Non-pigmented ciliary epithelial cell (primary cell): ENCODE data around the gene TNF.
"Not testable (repeated sequence)": the region's sequence is repeated elsewhere in the genome, so short reads cannot be mapped to it uniquely, and the experiment has no call there.

Experiments
- DNase-seq: peaks from one replicate; pipeline ENCODE4 v3.0.0-alpha.2; 2010; ENCODE audit warnings: low read depth

The TNF gene

DNA sequence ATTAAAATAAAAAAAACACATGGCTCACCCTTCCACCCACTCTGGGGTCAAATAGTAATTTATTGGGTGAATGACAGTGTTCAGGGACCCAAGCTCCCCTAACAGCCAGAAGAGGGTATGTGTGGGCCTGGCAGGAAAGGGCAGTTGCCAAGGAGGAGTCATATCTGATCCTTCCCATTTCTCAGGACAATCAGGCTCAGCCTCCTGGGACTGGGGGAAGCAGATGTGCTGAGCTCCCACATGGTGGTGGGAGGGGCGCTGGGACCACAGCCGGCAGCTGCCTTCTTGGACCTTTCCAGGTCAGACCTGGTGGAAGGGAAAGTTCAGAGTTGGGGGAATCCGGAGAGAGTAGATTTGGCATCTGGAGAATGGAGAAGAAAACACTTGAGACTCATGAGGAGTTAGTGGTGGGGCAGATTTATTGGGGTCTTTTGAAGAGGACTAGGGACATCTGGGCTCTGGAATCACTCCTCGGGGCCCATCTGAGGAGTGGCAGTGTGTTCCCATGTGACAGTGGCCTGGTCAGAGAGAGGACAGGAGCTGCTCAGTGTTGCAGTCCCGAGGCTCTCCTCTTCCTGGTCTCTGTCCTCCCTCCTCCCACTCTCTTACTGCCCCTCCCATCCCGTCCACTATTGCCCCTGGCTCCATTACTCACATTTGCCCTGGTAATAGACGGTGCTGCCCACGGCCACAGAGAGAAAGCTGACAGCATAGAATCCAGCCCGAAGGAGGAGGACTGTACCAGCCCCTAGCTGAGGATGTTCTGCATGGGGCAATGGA is 13.7 kb downstream of the TNF start:
- DNase-seq, result no peak

DNA sequence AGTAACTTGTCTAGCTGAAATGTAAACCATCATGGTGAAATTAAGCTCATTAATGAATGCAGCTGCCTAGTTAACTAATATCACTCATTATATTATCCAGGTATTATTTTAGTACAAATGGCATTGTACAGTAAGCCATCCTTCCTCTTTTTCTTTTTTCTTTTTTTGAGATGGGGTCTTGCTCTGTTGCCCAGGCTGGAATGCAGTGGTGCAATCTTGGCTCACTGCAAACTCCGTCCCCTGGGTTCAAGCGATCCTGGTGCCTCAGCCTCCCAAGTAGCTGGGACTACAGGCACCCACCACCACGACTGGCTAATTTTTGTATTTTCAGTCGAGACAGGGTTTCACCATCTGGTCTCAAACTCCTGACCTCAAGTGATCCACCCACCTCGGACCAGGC is 15.3 kb downstream of the TNF start:
- not testable (repeated sequence) for DNase-seq

DNA sequence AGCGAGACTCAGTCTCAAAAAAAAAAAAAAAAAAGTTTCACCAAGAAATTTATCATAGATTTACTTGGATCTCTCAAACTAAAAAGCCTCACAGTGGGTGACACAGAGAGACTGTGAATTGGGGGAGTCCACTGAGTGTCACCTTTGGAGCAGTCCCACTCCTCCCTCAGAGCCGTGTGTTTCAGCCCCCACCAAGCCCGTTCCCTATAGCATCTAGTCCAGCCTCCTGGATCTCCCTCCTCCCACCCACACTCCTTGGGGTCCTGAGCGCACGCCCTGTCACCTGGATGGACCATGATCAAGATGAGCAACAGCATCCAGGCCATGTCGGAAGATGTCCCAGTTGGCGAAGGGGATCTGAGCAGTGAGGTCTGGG is 17.0 kb downstream of the TNF start:
- DNase-seq, result no peak

DNA sequence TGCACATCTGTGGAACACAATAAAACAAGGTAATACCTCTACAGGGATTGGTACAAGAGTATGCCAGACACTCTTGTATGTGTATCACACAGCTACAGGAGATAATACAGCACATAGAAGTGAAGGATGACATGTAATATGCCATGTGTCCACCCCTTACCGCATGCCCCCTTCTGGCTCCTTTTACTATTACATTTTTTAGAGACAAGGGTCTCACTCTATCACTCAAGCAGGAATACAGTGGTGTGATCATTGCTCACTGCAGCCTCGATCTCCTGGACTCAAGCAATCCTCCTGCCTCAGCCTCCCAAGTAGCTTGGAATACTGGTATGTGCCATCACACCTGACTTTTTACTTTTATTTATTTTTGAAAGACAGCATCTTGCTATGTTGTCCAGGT is 21.6 kb downstream of the TNF start:
- no peak for DNase-seq

DNA sequence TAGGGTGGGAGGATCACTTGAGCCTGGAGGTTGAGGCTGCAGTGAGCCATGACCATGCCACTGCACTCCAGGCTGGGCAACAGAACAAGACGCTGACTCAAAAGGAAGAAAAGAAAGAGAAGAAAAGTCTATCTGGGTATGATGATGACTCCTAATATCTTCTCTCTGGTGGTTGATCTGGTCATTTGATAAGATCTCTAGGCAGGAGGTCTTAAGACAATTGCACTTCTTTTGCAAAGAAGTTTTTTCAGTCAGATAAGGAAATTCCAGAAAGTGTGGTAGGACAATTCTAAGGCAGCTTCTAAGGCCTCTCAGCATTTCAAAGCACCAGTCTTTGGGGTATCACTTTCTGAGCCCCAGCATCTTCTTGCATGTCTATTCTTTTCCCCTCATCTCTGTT is 32.0 kb downstream of the TNF start:
- DNase-seq, result no peak

DNA sequence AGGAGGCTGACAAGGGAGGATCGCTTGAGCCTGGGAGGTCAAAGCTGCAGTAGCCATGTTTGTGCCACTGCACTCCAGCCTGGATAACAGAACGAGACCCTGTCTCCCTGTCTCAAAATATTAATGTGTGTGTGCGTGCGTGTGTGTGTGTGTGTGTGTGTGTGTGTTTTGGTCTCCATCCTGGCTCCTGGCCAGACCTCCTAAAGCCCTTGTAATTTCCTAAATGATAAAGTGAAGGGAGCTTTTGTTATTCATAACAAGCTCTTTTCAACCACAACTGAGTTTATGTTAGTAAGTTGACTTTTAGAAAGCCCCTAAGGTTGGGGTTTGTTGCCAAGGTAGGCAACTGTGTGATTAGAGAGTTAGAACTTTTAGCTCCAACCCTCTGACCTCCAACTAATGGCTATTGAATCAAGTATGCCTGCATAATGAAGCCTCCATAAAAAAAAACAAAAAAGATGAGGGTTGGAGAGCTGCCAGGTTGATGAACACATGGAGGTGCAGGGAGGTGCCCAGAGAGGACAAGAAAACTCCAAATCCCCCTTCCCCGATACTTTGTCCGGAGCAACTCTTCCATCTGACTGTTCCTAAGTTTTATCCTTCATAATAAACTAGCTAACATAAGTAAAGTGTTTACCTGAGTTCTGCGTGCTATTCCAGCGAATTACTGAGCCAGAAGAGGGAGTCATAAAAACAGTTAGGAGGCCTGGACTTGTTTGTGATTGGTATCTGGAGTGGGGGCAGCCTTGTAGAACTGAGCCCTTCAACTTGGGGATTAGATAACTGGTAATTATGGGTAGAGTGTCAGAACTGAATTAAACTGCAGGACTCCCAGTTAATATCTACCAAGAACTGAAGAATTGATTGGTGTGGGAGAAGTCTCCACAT is 34.4 kb downstream of the TNF start:
- DNase-seq, result no peak

DNA sequence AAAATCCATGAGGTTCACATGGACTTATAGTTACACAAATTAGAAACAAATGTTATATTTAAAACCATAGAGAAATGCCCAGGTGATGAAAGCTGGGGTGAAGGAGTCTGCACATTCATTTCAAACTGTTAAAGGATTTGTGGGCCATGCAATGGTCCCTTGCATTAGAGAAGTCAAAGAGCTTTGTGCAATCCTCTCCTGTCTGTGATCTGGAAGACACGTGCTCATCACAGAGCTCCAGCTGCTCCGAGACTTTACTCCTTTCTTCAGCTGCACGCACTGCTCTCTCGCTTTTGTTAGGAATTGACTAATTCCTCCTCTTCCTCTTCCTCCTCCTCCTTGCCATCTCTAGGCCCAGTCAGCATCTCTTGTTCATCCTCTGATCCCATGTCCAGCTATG is 35.6 kb downstream of the TNF start:
- DNase-seq, result no peak

DNA sequence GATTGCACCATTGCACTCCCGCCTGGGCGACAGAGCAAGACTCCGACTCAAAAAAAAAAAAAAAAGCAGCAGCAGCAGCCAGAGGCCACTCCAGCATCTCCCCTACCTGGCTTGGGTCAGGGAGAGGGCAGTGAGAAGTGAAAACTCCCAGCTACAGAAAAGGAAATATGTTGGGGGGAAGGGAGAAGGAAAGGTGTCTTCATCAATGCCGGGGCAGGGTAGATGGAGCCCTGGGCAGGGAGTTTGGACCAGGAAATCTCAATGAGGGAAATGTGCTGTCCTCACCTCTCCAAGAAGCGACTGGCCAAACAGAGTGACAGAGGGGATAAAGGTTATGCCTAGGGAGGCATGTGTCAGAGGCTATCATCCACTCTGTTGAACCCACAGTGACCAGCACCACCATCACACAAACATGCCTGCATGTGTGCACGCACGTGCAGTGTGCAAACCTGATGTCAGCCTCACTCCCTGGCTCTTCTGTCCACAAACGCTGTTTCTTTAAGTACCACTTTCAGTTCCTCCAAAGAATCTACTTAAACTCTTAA is 38.8 kb downstream of the TNF start:
- DNase-seq, result no peak

DNA sequence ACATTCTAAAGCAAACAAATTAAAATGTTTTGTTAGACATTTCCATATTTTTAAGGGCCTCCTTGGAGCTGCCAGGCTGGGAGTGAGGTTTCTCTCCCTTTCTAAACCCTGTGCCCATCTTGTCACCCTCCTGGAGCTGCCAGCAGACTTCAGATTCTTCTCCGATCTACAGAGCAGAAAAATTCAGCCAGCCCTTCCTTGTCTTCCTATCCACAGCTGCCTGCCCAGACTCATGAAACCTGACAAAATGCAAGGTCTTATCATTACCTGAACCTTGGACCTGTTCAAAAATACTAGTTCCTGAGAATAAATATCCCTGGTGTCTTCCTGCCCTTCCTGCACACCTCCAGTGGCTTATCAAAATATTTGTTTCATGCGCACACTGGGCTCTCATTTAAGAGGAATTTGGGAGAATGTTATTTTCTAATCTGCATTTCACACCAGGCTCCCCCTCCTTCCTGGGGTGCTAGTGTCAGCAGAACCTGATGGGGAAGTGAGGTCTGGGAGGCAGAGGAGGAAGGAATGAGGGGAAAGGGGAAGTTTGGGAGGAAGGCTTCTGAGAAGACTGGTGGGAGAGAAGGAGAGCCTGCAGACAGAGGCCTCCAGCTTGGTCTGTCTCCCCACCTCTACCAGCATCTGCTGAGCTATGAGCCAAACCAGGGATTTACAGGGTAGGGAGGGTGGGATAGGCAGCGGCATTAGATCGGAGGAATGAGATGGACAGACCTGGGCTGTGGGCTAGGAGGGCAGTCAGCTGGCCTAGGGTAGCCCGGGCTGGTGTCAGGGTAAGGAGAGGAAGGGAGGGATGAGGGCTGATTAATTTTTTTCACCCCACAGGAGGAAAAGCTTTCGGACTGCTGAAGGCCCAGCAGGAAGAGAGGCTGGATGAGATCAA is 39.6 kb downstream of the TNF start, which contains the start of gene AIF1:
AIF1 (plus strand) TSS at position 551 of the 895 bp plus-strand sequence; CDS start at position 647, 96 bp downstream.
- no peak for DNase-seq

DNA sequence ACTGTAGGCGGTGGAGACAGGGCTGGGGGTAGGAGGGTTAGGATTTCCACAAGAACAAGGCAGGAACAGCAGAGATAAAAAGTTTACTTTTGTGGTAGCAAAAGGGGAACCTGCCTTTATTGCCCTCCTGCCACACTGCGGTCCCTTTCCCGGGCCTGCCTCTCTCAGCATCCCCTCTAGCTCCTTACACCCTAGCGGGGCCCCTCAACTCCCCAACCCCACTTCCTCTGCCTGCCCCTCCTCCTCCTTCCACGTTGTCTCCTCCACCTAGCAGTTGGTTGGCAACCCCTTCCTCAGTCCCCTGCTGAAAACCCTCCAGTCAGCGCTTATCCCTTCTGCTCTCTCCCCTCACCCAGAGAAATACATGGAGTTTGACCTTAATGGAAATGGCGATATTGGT is 40.4 kb downstream of the TNF start:
- no peak for DNase-seq

DNA sequence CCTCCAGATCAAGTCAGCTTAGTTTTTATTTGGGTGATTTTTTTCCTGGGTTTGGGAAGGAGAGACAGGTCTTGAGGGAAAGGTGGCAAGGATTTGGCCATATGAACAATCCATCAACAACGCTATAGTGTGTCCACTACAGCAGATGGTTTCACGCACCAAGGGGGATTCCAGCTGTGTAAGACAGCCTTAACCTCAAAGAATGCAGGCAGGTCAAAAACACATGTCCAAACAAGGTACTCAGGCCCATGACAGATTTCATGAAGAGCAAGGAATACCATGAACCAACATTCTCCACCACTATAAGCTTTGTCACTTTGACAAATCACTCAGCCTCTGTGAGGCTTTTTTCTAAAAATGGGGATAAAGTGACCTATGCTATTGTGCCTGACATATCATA is 41.6 kb downstream of the TNF start:
- DNase-seq, result no peak

DNA sequence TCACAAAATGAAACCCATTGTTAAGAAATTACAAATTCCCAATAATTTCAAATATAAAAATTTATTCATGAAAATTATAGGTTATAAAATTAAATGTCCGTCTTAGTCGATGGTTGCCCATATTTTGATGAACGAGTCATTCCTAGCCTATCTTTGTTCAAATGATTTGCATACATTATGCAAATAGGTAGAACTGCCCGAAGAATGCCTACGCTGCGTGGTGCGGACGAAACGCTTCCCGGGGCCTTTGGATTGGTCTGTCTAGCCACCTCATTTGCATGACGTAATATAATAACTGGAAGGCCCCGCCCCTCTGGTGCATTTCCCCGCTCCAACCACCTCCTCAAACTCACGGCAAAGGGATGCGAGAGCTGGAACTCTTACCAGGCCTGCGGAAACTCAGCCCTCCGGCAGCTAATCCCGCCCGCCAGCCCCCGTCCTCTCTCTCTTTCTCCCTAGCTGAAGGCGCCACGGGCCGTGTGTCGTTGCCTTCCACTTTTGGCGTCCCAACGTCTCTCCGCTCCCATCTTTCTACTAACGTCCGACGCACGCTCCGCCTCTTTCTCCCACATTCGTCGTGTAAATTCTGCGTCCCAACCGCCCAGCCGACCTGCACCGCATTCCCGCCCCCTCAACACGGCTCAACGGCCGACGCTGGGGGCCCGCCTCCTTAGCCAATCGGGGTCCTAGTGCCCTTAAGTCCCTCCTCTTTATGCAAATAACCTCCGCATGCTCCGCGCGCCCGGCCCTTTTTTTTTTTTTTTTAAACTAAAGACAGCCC is 44.6 kb downstream of the TNF start:
- peak; percentile 95 for DNase-seq

DNA sequence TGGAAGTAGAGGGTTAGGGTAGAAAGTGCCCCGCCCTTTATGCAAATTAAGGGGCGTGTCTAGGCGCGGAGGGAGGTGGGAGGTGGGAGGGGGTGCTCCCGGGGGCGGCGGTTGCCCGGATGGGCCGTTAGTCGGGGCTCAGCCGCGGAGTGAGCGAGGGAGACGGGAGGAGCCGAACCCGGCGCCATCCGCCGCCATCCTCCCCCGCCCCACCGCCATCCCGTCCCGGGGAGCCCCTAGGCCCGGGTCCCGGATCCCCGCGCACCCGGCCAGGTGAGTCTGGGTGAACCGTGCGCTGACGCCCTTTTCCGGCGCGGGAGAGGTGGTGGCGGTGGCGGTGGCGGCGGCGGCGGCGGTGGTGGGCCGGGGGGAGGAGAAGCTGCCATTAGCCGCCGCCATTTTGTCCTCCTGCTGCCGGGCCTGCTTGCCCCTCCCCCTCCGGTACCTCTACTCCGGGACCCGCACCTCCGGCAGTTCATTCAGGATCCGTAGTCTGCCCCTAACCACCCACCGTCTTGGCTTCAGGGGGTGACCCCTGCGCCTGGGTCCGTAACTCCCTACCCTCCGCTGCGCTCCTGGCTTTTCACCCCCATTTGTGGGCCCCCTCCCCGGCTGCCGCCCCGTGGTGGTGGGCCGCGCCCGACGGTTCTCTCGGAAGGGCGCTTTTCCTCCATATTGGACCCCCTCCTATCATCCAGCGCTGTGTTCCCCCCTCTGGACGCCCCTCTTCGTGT is 45.4 kb downstream of the TNF start, which contains the start of gene PRRC2A:
PRRC2A (plus strand) TSS at position 130 of the 734 bp plus-strand sequence. CDS start 2,075 bp downstream, outside the sequence.
- no peak for DNase-seq

DNA sequence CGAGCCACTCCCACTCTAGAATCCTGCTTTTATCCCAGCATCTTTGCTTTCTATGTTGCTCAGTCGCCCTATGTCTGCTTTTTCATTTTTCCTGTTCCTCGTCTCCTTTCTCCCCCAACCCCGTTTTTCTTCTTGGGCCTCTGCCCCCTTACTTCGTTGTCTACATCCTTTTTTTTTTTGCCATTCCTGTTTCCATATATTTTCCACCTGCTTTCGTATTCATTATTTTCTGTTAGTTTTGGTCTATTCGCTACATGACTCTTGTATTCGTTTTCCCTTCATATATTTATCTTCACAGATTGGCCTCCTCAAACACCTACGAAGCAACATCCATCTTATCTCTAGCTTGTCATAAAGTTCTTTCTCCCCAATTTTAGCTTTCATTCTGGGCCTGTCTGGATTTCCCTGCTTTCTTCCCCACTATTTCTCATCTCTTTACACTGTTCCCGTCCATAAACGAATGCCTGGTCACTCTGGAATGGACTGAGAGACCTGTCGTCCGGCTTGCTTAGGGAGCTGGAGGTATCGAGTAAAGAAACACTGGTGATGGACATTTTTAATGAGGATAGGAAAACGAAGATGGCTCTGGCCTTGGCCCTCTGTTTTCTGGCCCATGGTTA is 46.1 kb downstream of the TNF start:
- no peak for DNase-seq

DNA sequence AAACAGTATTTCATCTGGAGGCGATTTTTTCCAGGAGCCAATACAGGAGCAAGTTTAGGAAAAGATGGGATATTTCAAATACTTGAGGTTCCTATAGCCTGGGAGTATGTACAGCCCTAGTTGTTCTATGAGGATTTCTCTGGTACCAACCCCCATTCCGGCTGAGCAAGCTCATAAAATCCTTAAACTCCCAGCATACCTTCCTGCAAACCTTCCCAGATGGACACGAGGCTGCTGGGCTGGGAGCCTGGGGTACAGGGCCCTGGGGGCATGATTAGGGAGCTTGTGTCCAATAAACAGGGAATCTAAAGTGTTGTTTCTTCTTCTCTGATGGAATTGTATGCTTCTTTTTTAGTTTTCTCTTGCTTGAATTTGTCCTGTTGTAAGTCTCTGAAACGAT is 46.6 kb downstream of the TNF start:
- DNase-seq, result no peak

DNA sequence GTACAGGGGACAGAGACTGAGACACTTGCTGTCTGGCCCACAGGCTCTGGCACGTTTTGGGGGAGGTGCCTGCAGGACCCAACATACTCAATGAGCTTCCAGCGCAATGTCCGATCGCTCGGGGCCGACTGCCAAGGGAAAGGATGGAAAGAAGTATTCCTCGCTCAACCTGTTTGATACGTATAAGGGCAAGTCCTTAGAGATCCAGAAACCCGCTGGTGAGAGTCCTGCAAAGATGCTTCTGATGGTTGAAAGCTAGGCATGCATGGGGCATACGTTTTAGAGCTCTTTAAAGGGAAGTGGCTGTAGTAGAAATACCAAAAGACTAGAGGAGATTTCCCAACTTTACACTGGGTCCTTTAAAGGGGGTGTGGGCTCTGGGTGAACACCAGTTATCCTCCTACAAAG is 47.3 kb downstream of the TNF start:
- DNase-seq, result no peak

DNA sequence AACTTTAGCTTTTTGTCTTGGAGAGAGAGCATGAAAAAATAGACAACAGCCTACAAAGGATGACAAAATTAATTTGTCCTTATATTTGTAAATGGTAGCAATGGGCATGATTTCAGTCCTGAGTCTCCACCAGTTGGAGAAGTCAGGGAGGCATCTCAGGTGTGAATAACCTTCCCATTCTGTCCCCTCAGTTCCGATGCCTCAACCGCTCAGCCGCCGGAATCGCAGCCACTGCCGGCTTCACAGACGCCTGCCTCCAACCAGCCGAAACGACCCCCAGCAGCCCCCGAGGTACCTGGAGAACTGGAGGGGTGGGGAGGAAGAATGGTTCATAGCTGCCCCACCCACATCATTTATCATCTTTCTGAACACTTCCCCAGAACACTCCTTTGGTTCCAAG is 48.7 kb downstream of the TNF start:
- no peak for DNase-seq

DNA sequence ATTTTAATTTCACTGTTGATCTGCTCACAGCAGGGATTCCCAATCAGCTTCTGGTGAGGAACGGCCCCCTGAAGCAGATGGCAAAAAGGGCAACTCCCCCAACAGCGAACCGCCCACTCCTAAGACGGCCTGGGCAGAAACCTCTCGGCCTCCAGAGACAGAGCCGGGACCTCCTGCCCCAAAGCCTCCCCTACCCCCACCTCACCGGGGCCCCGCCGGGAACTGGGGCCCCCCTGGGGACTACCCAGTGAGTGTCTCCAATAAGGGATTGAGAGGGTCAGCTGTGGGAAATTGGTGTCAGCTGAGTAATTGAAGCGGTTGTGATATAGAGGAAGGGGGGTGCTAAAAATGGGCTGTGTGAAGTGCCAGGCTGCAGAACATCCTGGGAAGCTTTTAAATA is 51.6 kb downstream of the TNF start:
- no peak for DNase-seq

DNA sequence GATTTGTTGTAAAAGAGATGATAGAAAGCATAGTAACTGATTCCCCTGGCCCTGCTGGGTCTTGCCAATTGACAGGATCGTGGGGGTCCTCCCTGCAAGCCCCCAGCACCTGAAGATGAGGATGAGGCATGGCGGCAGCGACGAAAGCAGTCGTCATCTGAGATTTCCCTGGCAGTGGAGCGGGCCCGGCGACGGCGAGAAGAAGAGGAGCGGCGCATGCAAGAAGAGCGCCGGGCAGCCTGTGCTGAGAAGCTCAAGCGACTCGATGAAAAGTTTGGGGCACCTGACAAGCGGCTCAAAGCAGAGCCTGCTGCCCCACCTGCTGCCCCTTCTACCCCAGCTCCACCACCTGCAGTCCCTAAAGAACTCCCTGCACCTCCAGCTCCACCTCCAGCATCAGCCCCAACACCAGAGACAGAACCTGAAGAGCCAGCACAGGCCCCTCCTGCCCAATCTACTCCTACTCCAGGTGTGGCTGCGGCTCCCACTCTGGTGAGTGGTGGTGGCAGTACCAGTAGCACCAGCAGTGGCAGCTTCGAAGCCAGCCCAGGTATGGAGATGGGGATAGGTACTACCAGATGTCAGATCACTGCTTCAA is 52.4 kb downstream of the TNF start:
- no peak for DNase-seq
